Measurements from ENCODE around the gene CLCN6. TPM values are rescaled to one million over a fixed set of nuclear protein-coding genes. Genes with fewer than 3 reads are reported as not detected.

The CLCN6 gene
- total and polyA plus RNA-seq, 2 donors from 2014 or later: 7.1 to 26.0 TPM

DNA sequence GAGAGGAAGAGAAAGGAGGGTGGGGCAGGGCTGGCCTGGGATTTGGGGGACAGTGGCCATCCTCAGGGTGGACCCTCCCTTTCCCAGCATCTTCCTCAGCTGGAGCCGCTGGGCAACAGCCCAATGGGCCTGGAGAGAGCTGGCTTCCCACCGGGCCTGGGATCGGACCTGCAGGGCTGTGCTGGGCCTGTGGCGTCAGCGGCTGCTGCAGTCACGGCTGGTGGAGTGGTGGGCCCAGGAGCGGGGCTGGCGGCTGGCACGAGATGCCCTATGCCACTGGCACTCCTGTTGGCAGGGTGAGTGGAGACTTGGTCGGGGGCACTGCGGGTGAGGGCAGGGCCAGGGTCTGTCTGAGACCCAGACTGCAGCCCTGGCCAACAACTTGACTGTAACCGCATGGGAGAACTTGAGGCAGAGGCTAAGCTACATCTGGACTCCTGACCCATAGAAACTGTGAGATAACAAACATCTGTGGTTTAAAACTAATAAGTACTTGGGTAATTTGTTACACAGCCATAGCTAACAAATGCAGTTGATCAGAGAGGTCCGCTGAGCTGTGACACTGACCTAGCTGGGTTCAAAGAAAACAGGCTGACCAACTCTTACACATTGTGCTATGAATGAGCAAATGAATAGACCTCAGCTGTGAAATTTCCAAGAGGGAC is 26.1 kb upstream of the CLCN6 start:
- FAIRE-seq: no peak
- intact Hi-C loops (cut with DNase I): no loop called here

DNA sequence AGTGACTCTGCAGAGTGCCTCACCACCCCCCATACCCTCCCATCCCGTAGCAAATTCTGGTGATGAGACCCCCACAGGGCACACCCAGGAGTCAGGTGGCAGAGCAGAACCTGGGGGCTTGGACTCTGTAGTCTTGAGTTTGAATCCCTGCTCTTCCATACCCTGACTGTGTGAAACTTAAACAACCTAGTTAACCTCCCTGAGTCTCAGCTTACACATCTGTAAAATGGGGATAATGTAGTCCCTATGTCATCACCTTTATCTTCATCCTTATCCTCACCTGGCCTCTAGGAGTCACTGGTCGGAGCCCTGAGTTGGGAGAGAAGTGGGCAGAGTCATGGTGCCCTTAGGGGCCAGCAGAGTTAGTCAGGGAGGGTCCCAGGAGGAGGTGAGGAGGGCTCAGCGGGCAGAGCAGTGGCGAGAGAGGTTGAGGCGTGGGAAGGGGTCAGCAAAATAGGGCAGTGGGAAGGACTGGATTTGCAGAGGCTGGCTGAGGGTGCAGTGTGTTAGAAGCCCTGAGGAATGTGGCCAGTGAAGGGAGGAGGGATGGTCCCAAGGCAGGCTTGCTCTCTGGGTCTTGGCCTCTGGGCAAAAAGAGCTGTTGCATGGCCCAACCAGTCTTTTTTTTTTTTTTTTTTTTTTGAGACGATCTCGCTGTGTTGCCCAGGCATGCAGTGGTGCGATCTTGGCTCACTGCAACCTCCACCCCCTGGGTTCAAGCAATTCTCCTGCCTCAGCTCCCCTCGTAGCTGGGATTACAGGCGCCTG is 25.4 kb upstream of the CLCN6 start:
- Histone ChIP-seq H3K27ac (ENCODE audit: low read depth in 2 of 2, low read length in 2 of 2) (no peak overlapping the region), H3K9me3 (ENCODE audit: control insufficient read depth in 2 of 3, insufficient read depth in 1 of 3, low read length in 3 of 3) (no peaks in the 10 kb centered on the region), H3K4me3 (ENCODE audit: low read length in 3 of 3) (no peak overlapping the region), H3K4me1 (ENCODE audit: control insufficient read depth in 2 of 3, insufficient read depth in 2 of 3, low read depth in 1 of 3, low read length in 3 of 3) (peaks cover 0 to 14% (median 5%) of the 10 kb centered on the region in 3 donors), H3K36me3 (ENCODE audit: control insufficient read depth in 2 of 3, insufficient read depth in 3 of 3, low read length in 3 of 3) (no peaks in the 10 kb centered on the region), H3K9ac (ENCODE audit: low read length in 3 of 3) (no peak overlapping the region), H3K27me3 (ENCODE audit: control insufficient read depth, insufficient read depth, low read length) (no peaks in the 10 kb centered on the region)
- intact Hi-C loops (cut with DNase I): no loop called here
- FAIRE-seq (no peak), DNase-seq (no peak)
- TF ChIP-seq, protein P1, sequence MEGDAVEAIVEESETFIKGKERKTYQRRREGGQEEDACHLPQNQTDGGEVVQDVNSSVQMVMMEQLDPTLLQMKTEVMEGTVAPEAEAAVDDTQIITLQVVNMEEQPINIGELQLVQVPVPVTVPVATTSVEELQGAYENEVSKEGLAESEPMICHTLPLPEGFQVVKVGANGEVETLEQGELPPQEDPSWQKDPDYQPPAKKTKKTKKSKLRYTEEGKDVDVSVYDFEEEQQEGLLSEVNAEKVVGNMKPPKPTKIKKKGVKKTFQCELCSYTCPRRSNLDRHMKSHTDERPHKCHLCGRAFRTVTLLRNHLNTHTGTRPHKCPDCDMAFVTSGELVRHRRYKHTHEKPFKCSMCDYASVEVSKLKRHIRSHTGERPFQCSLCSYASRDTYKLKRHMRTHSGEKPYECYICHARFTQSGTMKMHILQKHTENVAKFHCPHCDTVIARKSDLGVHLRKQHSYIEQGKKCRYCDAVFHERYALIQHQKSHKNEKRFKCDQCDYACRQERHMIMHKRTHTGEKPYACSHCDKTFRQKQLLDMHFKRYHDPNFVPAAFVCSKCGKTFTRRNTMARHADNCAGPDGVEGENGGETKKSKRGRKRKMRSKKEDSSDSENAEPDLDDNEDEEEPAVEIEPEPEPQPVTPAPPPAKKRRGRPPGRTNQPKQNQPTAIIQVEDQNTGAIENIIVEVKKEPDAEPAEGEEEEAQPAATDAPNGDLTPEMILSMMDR (IDR thresholded peaks at IDR 0.05; ENCODE audit: borderline replicate concordance, extremely low read depth, insufficient read depth): no peak

More for the DNA sequence above, 26.1 kb upstream of the CLCN6 start:
- Histone ChIP-seq H3K9me3 (ENCODE audit: control insufficient read depth in 2 of 3, insufficient read depth in 1 of 3, low read length in 3 of 3) (no peaks in the 10 kb centered on the region), H3K36me3 (ENCODE audit: control insufficient read depth in 2 of 3, insufficient read depth in 3 of 3, low read length in 3 of 3) (no peaks in the 10 kb centered on the region), H3K4me1 (ENCODE audit: control insufficient read depth in 2 of 3, insufficient read depth in 2 of 3, low read depth in 1 of 3, low read length in 3 of 3) (peaks cover 0 to 8% (median 5%) of the 10 kb centered on the region in 3 donors), H3K27me3 (ENCODE audit: control insufficient read depth, insufficient read depth, low read length) (no peaks in the 10 kb centered on the region), H3K27ac (ENCODE audit: low read depth in 2 of 2, low read length in 2 of 2) (no peak overlapping the region), H3K4me3 (ENCODE audit: low read length in 3 of 3) (no peak overlapping the region), H3K9ac (ENCODE audit: low read length in 3 of 3) (no peak overlapping the region)
- no peak for DNase-seq
- TF ChIP-seq, protein P1 (IDR thresholded peaks at IDR 0.05; ENCODE audit: borderline replicate concordance, extremely low read depth, insufficient read depth): no peak

DNA sequence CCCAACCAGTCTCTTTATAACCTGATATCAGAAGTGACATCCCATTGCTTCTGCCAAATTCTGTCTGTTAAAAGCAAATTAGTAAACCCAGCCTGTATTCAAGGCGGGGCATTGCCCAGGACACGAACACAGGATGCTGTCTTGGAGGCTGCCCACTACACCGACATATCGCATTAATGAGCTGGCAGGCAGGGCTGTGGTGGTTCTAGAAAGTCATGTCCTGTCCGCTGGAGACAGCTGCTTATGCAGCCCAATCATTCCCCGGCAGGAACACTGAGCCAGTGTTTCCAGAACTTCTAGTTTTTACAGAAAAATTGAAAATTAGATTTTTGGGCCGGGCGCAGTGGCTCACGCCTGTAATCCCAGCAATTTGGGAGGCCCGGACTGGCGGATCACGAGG is 24.7 kb upstream of the CLCN6 start:
- Histone ChIP-seq H3K4me3 (ENCODE audit: low read length in 3 of 3) (no peak overlapping the region), H3K9ac (ENCODE audit: low read length in 3 of 3) (no peak overlapping the region), H3K9me3 (ENCODE audit: control insufficient read depth in 2 of 3, insufficient read depth in 1 of 3, low read length in 3 of 3) (no peaks in the 10 kb centered on the region), H3K27ac (ENCODE audit: low read depth in 2 of 2, low read length in 2 of 2) (no peak overlapping the region), H3K36me3 (ENCODE audit: control insufficient read depth in 2 of 3, insufficient read depth in 3 of 3, low read length in 3 of 3) (no peaks in the 10 kb centered on the region), H3K27me3 (ENCODE audit: control insufficient read depth, insufficient read depth, low read length) (no peaks in the 10 kb centered on the region), H3K4me1 (ENCODE audit: control insufficient read depth in 2 of 3, insufficient read depth in 2 of 3, low read depth in 1 of 3, low read length in 3 of 3) (peaks cover 0 to 15% (median 5%) of the 10 kb centered on the region in 3 donors)
- intact Hi-C loops (cut with DNase I): no loop called here
- DNase-seq: no peak
- FAIRE-seq: no peak
- TF ChIP-seq, protein P1 (IDR thresholded peaks at IDR 0.05; ENCODE audit: borderline replicate concordance, extremely low read depth, insufficient read depth): no peak
